Iris pigment epithelial cell (primary cell): ENCODE results near the gene FILIP1.

Experiments used
- DNase-seq: peaks from one replicate; pipeline ENCODE4 v3.0.0-alpha.2; 2011; ENCODE audit warnings: low read depth

FILIP1 gene

GRCh38 chr6:75296811-75297779 lies 196.5 kb downstream of the FILIP1 start:
- DNase-seq, result peak; percentile 62

- no peak for DNase-seq
Observed at GRCh38 chr6:75292555-75292954, 201.0 kb downstream of the FILIP1 start.

GRCh38 chr6:75291744-75292143 lies 201.9 kb downstream of the FILIP1 start:
- no peak for DNase-seq

GRCh38 chr6:75291331-75291730 lies 202.3 kb downstream of the FILIP1 start:
- DNase-seq, result no peak

- DNase-seq, result no peak
Observed at GRCh38 chr6:75290136-75290945, 203.3 kb downstream of the FILIP1 start.

GRCh38 chr6:75288023-75288422 lies 205.6 kb downstream of the FILIP1 start:
- no peak for DNase-seq

- no peak for DNase-seq
Observed at GRCh38 chr6:75287424-75287823, 206.2 kb downstream of the FILIP1 start.

- no peak for DNase-seq
Observed at GRCh38 chr6:75286955-75287354, 206.6 kb downstream of the FILIP1 start.

GRCh38 chr6:75285283-75285639 lies 208.3 kb downstream of the FILIP1 start:
- DNase-seq, result no peak

- DNase-seq, result peak; percentile 99
Observed at GRCh38 chr6:75284632-75285282, 208.8 kb downstream of the FILIP1 start, which contains the start of gene TMEM30A. TMEM30A (minus strand) TSS chr6:75284792; CDS start chr6:75284638, 154 bp downstream.

GRCh38 chr6:75283907-75284631 lies 209.5 kb downstream of the FILIP1 start:
- DNase-seq, result no peak

GRCh38 chr6:75282706-75283105 lies 210.9 kb downstream of the FILIP1 start:
- no peak for DNase-seq

- no peak for DNase-seq
Observed at GRCh38 chr6:75281653-75282052, 211.9 kb downstream of the FILIP1 start.

GRCh38 chr6:75280131-75280855 lies 213.3 kb downstream of the FILIP1 start:
- DNase-seq, result peak; percentile 76

- DNase-seq, result no peak
Observed at GRCh38 chr6:75279418-75279817, 214.2 kb downstream of the FILIP1 start.

- no peak for DNase-seq
Observed at GRCh38 chr6:75278474-75279077, 215.0 kb downstream of the FILIP1 start.

GRCh38 chr6:75275067-75275466 lies 218.5 kb downstream of the FILIP1 start:
- peak; percentile 94 for DNase-seq

- DNase-seq, result peak; percentile 75
Observed at GRCh38 chr6:75273009-75273408, 220.6 kb downstream of the FILIP1 start.

- DNase-seq, result peak; percentile 90
Observed at GRCh38 chr6:75272145-75272840, 221.3 kb downstream of the FILIP1 start.

- no peak for DNase-seq
Observed at GRCh38 chr6:75268988-75269354, 224.6 kb downstream of the FILIP1 start.
